ENCODE data around the gene SMAD3.

The SMAD3 gene

GRCh38 chr15:67125589-67126502, 60.4 kb downstream of the SMAD3 start:
- no peak for DNase-seq (ENCODE audit: low spot score)

- no peak for DNase-seq (ENCODE audit: low spot score)
Measured at GRCh38 chr15:67126551-67127330, 61.3 kb downstream of the SMAD3 start.

- DNase-seq (ENCODE audit: low spot score), result no peak
Measured at GRCh38 chr15:67127331-67127664, 61.9 kb downstream of the SMAD3 start.

GRCh38 chr15:67127965-67128364, 62.6 kb downstream of the SMAD3 start:
- no peak for DNase-seq (ENCODE audit: low spot score)

- DNase-seq (ENCODE audit: low spot score), result no peak
Measured at GRCh38 chr15:67130166-67130565, 64.8 kb downstream of the SMAD3 start.

GRCh38 chr15:67130673-67131601, 65.5 kb downstream of the SMAD3 start:
- no peak for DNase-seq (ENCODE audit: low spot score)

- DNase-seq (ENCODE audit: low spot score), result no peak
Measured at GRCh38 chr15:67132276-67132675, 66.9 kb downstream of the SMAD3 start.

- DNase-seq (ENCODE audit: low spot score), result no peak
Measured at GRCh38 chr15:67133026-67133425, 67.6 kb downstream of the SMAD3 start.

- DNase-seq (ENCODE audit: low spot score), result no peak
Measured at GRCh38 chr15:67133738-67134066, 68.3 kb downstream of the SMAD3 start.

- DNase-seq (ENCODE audit: low spot score), result no peak
Measured at GRCh38 chr15:67134067-67134838, 68.9 kb downstream of the SMAD3 start.

- DNase-seq (ENCODE audit: low spot score), result no peak
Measured at GRCh38 chr15:67134871-67135492, 69.6 kb downstream of the SMAD3 start.

- DNase-seq (ENCODE audit: low spot score), result no peak
Measured at GRCh38 chr15:67135494-67135893, 70.1 kb downstream of the SMAD3 start.

- no peak for DNase-seq (ENCODE audit: low spot score)
Measured at GRCh38 chr15:67136802-67137201, 71.4 kb downstream of the SMAD3 start.

GRCh38 chr15:67137319-67137718, 71.9 kb downstream of the SMAD3 start:
- DNase-seq (ENCODE audit: low spot score), result no peak

GRCh38 chr15:67137951-67138848, 72.8 kb downstream of the SMAD3 start:
- peak; percentile 36 for DNase-seq (ENCODE audit: low spot score)

- DNase-seq (ENCODE audit: low spot score), result no peak
Measured at GRCh38 chr15:67138891-67139855, 73.8 kb downstream of the SMAD3 start.

GRCh38 chr15:67140078-67140833, 74.9 kb downstream of the SMAD3 start:
- DNase-seq (ENCODE audit: low spot score), result no peak
